GM18517 (cell line): Measurements from ENCODE around the gene SDC3.
"Not testable (repeated sequence)": the region's sequence is repeated elsewhere in the genome, so short reads cannot be mapped to it uniquely, and the experiment has no call there.

Experiments
- ATAC-seq: cut with Tn5 transposase; IDR thresholded peaks from one replicate; pipeline ENCODE4 v1.9.1; 2021; ENCODE audit warnings: mild to moderate bottlenecking, moderate library complexity; ENCODE audit not compliant: unreplicated experiment

Gene SDC3

GRCh38 chr1:30877205-30877912 lies 31.2 kb downstream of the SDC3 start:
- ATAC-seq: no peak

GRCh38 chr1:30876451-30877204 lies 31.9 kb downstream of the SDC3 start:
- ATAC-seq: no peak

- ATAC-seq: no peak
Observed at GRCh38 chr1:30875916-30876315, 32.6 kb downstream of the SDC3 start.

GRCh38 chr1:30875197-30875596 lies 33.4 kb downstream of the SDC3 start:
- no peak for ATAC-seq

- no peak for ATAC-seq
Observed at GRCh38 chr1:30874176-30874575, 34.4 kb downstream of the SDC3 start.

- no peak for ATAC-seq
Observed at GRCh38 chr1:30872948-30873263, 35.7 kb downstream of the SDC3 start.

DNA sequence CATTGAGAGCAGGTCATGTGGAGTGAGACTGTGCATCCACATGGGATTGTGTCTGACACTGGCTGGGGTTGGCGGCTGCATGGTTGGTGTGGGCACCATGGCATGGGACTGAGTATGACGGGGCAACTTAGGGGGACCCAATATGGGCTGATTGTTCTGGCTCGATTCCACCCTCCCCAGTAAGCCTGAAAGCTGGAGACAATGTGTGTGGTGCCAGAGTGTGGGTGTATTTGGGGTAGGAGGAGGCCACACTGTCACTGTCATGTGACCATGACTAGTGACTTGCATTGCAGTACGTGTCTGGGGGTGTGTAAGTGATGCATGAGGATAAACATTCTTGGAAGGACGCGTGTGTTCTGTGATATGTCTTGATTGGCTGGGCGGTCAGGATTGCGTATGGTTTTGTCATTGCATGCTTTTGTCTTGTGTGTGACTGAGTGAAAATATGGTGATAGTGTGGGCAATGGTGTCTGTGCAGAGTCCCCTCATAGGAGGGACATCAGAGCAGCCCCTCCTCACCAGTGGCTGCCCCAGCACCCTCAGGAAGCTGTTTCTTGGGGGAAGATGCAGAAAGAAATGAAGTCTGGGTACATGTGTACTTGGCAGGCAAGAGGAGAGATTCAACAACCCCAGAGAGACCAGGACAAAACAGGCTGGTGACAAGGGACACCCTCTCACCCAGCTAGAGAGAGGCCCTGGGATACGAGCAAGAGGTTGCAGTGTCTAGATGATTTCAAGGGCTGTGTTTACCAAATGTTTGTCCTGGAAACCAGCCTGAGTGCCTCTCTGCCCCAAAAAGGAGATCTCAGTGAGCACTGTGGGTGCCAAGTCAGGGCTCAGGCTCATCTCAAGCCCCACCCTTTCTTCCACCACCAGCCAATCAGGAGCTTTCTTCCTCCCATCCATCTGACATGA lies 36.3 kb downstream of the SDC3 start:
- no peak for ATAC-seq

GRCh38 chr1:30871276-30871871 lies 37.2 kb downstream of the SDC3 start:
- no peak for ATAC-seq

DNA sequence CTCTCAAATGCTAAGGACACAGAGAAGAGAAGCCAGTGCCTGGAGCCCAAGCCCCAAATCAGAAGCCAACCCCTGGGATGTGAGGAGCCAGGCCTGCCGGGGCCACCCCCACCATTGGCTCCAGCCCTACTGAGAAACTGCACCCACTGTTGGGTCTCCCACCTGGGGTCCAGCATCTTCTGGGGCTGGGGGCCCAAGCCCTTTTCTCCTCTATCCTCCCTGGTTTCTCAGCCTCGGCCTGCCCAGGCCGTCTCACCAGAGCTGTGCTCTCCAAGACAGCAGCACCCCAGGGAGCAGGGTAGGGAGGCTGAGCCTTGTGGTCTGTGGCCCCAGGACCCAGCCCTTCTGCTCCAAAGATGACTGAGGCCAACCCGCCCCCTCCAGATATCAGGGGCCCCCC lies 37.9 kb downstream of the SDC3 start:
- ATAC-seq: no peak

DNA sequence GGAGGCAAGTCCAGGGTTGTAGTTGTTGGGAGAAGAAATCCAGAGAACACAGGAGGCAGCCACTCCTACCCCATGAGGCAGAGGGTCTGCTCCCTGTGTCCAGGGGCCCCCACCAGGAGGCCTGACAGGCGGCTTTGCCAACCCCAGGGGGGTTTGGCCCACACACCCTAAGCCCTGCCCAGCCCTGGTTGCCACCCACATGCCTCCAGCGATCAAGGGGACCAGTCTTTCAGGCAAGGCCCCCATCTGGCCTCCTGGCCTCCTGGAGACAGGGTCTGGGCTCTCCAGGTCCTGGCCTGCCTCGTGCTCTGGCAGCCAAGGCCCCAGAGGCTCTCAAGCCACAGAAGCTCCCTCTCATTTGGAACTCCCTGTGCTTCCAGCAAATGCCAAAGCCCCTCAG lies 38.5 kb downstream of the SDC3 start:
- no peak for ATAC-seq

- ATAC-seq: no peak
Observed at GRCh38 chr1:30868833-30869435, 39.6 kb downstream of the SDC3 start.

- ATAC-seq: not testable (repeated sequence)
Observed at GRCh38 chr1:30868057-30868456, 40.5 kb downstream of the SDC3 start.

- ATAC-seq: no peak
Observed at GRCh38 chr1:30867537-30867936, 41.0 kb downstream of the SDC3 start.

- no peak for ATAC-seq
Observed at GRCh38 chr1:30866594-30866993, 42.0 kb downstream of the SDC3 start.

GRCh38 chr1:30864681-30865080 lies 43.9 kb downstream of the SDC3 start:
- ATAC-seq: no peak

DNA sequence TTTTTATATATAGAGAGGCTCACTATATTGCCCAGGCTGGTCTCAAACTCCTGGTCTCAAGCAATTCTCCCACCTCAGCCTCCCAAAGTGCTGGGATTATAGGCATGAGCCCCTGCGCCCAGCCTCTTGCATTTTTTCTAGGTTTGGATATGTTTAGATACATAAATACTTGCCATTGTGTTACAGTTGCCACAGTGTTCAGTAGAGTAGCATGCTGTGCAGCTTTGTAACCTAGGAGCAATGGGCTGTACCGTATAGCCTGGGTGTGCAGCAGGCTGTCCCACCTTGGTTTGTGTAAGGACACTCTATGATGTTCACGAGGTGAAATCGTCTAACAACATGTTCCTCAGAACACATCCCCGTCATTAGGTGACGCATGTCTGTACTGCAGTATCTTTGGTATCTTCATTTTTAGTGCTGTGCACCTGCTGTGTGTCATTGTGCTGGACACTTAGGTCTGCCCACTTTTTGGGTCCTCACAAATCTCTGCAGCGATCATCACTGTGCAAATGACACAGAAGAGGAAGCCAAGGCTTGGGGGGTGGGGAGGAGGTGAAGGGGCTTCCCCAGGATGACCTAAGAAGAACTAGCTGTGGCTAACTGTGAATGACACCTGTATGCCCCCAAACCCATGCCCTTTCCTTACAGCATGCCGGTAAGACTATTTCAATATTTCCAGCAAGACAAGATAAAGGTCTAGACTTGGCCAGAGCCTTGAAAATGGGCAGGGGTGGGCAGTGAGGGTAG lies 44.5 kb downstream of the SDC3 start:
- no peak for ATAC-seq

- no peak for ATAC-seq
Observed at GRCh38 chr1:30860320-30860652, 48.3 kb downstream of the SDC3 start.

DNA sequence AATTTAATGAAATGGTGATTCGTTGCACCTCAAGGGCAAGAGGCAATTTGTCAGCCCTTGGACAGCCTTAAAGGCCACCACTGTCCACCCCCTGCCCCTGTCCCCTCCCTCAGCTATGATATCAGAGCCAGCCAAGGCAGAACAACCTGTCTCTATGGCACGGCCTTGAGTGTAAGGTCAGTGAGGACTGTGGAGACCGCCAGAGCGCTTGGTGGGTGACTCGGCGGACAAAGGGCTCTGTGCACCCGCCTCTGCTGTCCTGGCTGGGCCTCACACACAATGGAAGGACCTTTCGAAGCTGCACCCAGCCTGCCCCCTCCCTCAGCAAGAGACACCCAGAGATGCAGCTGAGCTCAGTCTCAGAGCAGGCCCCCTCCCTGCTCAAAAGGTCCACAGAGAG lies 50.6 kb downstream of the SDC3 start:
- ATAC-seq: no peak

DNA sequence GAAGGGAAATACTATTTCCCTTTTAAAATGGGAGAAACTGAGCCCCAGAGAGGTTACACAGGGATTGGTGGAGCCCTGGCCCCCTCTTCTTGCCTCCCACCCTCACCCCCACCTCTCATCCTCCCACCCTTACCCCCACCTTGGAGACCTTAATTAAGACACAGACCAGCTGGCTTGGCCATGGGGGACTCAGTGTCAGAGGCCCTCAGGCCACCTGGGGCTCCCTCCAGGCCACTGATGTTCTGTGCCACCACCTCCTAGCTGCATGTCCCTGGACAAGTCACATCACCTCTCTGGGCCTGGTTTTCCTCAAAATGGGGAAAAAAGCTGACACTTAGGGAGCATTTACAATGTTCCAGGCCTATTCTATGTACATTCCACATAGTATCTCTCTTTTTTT lies 51.5 kb downstream of the SDC3 start:
- no peak for ATAC-seq

DNA sequence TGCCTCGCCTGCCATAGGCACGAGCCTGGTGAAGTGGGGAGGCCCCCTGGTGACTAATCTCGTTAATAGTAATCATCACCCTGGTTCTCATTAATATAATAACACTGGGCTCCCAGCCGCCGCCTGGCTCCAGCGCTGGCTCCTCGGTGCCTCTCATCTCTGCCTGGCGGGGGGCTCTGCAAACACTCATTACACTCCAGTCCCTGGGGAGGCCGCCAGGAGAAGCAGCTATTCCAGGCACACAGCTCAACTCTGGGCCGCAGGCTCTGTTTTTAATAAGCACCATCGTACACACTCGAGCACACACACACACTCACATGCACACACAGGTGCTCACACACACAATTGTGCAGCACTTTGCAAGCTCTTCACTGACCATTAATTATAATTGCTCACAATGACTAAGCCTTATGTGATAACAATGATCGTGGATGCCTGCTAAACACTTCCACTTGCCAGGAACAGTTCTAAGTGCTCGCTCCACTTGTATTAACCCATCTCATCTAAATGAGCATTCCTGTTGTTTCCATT lies 52.2 kb downstream of the SDC3 start:
- ATAC-seq: no peak
